PC-9 (cell line): ENCODE results near the gene SLC7A8. TPM values are rescaled to one million over a fixed set of nuclear protein-coding genes. Genes with fewer than 3 reads are reported as not detected.
A peak's percentile ranks its signal among the peaks of the same experiment; 100 is the strongest.

ENCODE experiments used
- BruUV-seq: library from RNA; stranded (reverse); fragments of 400-500 nt; replicated peaks from 2 replicates; lab custom pipeline; 2021; lab: Mats Ljungman, UMichigan
- CTCF ChIA-PET: fragments of 300-600 bp; sonication (Branson Sonifier 250); formaldehyde crosslinking; loops from one replicate; lab custom pipeline; 2022; ENCODE audit warnings: antibody characterized with exemption; lab: Charles Lee
- POLR2A ChIA-PET: fragments of 300-600 bp; sonication (Branson Sonifier 250); formaldehyde crosslinking; loops from one replicate; lab custom pipeline; 2022; ENCODE audit warnings: antibody characterized with exemption; ENCODE audit not compliant: unreplicated experiment; lab: Charles Lee
- DNase-seq, 2 experiments: peaks; one replicate each; pipeline versions ENCODE4 v3.0.0 to v3.0.0-alpha.2; 2015 to 2022; ENCODE audit warnings: mixed read lengths in 1 of 2
- H2AFZ ChIP-seq: fragments of 200-600 bp; sonication (generic); 2 replicates; pipeline ENCODE4 v1.8.1; 2017; ENCODE audit warnings: antibody characterized with exemption
- H3F3A ChIP-seq: fragments of 200-600 bp; sonication (generic); 2 replicates; pipeline ENCODE4 v1.8.1; 2017; ENCODE audit warnings: antibody characterized with exemption, mild to moderate bottlenecking, low read depth; ENCODE audit not compliant: insufficient read depth
- H3K27ac ChIP-seq: fragments of 200-600 bp; sonication (generic); 2 replicates; pipeline ENCODE4 v1.6.1; 2016; ENCODE audit warnings: mixed run types
- H3K27me3 ChIP-seq: fragments of 200-600 bp; sonication (generic); 2 replicates; pipeline ENCODE4 v1.6.1; 2016; ENCODE audit warnings: low read depth, mixed run types; ENCODE audit not compliant: insufficient read depth
- H3K36me3 ChIP-seq: fragments of 200-600 bp; sonication (generic); 2 replicates; pipeline ENCODE4 v1.6.1; 2016; ENCODE audit warnings: low read depth, mixed run types
- H3K4me1 ChIP-seq: fragments of 200-600 bp; sonication (generic); replicated peaks from 2 replicates; pipeline ENCODE4 v1.6.1; 2016; ENCODE audit warnings: mixed run types; ENCODE audit not compliant: insufficient read depth
- H3K4me2 ChIP-seq: fragments of 200-600 bp; sonication (generic); 2 replicates; pipeline ENCODE4 v1.6.1; 2017; ENCODE audit warnings: mixed run types
- H3K4me3 ChIP-seq: fragments of 200-600 bp; sonication (generic); 2 replicates; pipeline ENCODE4 v1.6.1; 2016; ENCODE audit warnings: mixed run types
- H3K79me2 ChIP-seq: fragments of 200-600 bp; sonication (generic); 2 replicates; pipeline ENCODE4 v1.6.1; 2017; ENCODE audit warnings: low read depth, mixed run types
- H3K9me2 ChIP-seq: fragments of 200-600 bp; sonication (generic); 2 replicates; pipeline ENCODE4 v1.8.1; 2017; ENCODE audit warnings: mild to moderate bottlenecking; ENCODE audit not compliant: insufficient read depth
- H3K9me3 ChIP-seq: fragments of 200-600 bp; sonication (generic); 2 replicates; pipeline ENCODE4 v1.8.1; 2016; ENCODE audit warnings: low read depth; ENCODE audit not compliant: insufficient read depth
- H4K20me1 ChIP-seq: fragments of 200-600 bp; sonication (generic); 2 replicates; pipeline ENCODE4 v1.8.1; 2017; ENCODE audit not compliant: insufficient read depth
- EZH2 ChIP-seq: fragments of 200-600 bp; sonication (generic); IDR thresholded peaks from 2 replicates; pipeline ENCODE4 v1.8.0; 2017; ENCODE audit warnings: antibody characterized with exemption, low read depth
- intact Hi-C: fragments of 100-400 bp; cut with micrococcal nuclease; formaldehyde crosslinking; loops from one replicate; pipeline ENCODE4 v1.10.0; 2022; ENCODE audit not compliant: unreplicated experiment
- total RNA-seq: library from RNA; stranded (reverse); gene quantifications from 2 replicates; pipeline ENCODE4 v1.2.3, GENCODE V29; 2021
- TF ChIP-seq, protein P1 (sequence below): fragments of 200-600 bp; sonication (generic); conservative IDR thresholded peaks from 2 replicates; pipeline ENCODE4 v1.6.1; 2017; ENCODE audit warnings: mixed run types, antibody characterized with exemption, mild to moderate bottlenecking, moderate library complexity

The SLC7A8 gene
- total RNA-seq, 1 experiment from 2014 or later: 3.6 TPM

DNA sequence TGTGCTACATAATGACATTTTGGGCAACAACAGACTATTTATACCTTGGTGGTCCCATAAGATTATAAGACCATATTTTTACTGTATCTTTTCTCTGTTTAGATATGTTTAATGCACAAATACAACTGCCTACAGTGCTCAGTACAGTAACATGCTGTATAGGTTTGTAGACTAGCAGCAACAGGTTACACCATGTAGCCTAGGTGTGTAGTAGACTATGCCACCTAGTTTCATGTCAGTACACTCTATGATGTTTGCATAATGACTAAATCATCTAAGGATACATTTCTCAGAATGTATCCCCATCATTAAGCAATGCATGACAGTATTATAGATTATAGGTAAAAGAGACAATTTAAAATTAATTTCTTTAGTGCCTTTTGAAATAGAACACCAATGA is 33.7 kb downstream of the SLC7A8 start:
- peak in 1 of 2 experiments; percentile 44 for DNase-seq
- H3K9me2 ChIP-seq: no peaks in the 10 kb centered on the region
- no TSS peak for BruUV-seq
- H3K9me3 ChIP-seq: no peaks in the 10 kb centered on the region
- H3F3A ChIP-seq: peaks cover 5% of the 10 kb centered on the region; the same call in 1 of the 2 replicates
- H3K27me3 ChIP-seq: no peaks in the 10 kb centered on the region
- no peaks in the 10 kb centered on the region for H3K36me3 ChIP-seq
- H4K20me1 ChIP-seq: no peaks in the 10 kb centered on the region
- H2AFZ ChIP-seq: no peak overlapping the region
- H3K4me1 ChIP-seq: peaks cover 22% of the 10 kb centered on the region
- ChIA-PET CTCF (no interaction called here), POLR2A (no interaction called here)
- TF ChIP-seq EZH2: no peak
- TF ChIP-seq, protein P1, sequence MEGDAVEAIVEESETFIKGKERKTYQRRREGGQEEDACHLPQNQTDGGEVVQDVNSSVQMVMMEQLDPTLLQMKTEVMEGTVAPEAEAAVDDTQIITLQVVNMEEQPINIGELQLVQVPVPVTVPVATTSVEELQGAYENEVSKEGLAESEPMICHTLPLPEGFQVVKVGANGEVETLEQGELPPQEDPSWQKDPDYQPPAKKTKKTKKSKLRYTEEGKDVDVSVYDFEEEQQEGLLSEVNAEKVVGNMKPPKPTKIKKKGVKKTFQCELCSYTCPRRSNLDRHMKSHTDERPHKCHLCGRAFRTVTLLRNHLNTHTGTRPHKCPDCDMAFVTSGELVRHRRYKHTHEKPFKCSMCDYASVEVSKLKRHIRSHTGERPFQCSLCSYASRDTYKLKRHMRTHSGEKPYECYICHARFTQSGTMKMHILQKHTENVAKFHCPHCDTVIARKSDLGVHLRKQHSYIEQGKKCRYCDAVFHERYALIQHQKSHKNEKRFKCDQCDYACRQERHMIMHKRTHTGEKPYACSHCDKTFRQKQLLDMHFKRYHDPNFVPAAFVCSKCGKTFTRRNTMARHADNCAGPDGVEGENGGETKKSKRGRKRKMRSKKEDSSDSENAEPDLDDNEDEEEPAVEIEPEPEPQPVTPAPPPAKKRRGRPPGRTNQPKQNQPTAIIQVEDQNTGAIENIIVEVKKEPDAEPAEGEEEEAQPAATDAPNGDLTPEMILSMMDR: no peak
- no peaks in the 10 kb centered on the region for H3K79me2 ChIP-seq
- H3K4me3 ChIP-seq: no peak overlapping the region
- H3K27ac ChIP-seq: no peak overlapping the region
- intact Hi-C loops: no loop called here
- H3K4me2 ChIP-seq: 0 out of 2 replicates have a peak overlapping the region, but pooled peaks have one; percentile 10

DNA sequence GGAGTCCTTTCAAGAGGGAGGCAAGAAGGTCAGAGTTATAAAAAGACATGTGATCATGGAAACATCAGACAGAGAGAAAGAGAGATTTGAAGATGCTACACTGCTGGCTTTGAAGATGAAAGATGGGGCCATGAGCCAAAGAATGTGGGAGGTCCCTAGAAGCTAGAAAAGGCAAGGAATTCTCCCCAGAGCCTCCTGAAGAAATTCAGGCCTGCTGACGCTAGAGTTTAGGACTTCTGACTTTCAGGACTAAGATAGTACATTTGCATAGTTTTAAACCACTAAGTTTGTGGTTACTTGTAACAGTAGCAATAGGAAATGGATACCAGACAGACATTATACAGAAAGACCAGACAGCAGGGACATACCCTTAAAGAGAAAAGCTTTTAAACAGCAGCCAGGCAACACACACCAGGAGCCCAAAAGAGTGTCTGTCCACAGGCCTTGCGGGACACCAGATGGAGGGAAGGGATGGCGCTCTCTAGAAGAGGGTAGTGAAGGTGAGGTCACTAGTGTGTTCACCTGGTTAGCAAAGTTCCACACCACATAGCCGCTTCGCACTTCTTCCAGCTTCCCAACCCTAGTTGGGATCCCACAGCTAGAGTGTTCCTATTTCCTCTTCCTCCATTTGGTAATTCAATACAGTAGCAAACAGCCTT is 34.7 kb downstream of the SLC7A8 start:
- H3K27ac ChIP-seq: no peak overlapping the region
- POLR2A ChIA-PET: no interaction called here
- TF ChIP-seq, protein P1: no peak
- TF ChIP-seq EZH2: no peak
- H4K20me1 ChIP-seq: no peaks in the 10 kb centered on the region
- no peaks in the 10 kb centered on the region for H3K27me3 ChIP-seq
- CTCF ChIA-PET: interaction anchor here (0.5 kb wide), 1 partner anchor 31 kb away, joined by 4 read pairs; no protein-coding TSS in a partner anchor
- no peak overlapping the region for H3K4me3 ChIP-seq
- no peaks in the 10 kb centered on the region for H3K9me3 ChIP-seq
- H2AFZ ChIP-seq: no peak overlapping the region
- H3K79me2 ChIP-seq: no peaks in the 10 kb centered on the region
- peaks cover 5% of the 10 kb centered on the region; the same call in 1 of the 2 replicates for H3F3A ChIP-seq
- no peak for DNase-seq
- H3K36me3 ChIP-seq: no peaks in the 10 kb centered on the region
- no peak overlapping the region for H3K4me2 ChIP-seq
- intact Hi-C loops: no loop called here
- no TSS peak for BruUV-seq
- H3K9me2 ChIP-seq: no peaks in the 10 kb centered on the region
- H3K4me1 ChIP-seq: peaks cover 22% of the 10 kb centered on the region

DNA sequence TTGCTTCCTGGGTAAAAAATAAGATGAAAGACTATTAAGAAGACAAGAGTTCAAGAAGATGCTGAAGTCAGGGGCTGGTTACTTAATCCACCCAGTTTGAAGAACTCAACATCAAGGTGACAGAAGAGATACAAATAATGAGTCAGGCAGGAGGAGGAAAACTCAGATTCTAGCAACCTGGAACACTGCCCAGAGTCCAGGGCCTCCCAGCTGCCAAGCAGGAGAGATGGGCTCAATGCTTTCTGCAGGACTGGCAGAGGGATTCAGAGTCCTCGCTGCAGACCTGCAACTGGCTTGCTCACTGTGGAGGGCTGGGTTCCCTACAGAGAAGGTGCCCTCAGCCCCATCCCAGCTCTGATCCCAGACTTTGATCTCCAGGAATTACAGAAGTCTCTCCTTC is 35.8 kb downstream of the SLC7A8 start:
- H3K9me2 ChIP-seq: no peaks in the 10 kb centered on the region
- H3K4me2 ChIP-seq: no peak overlapping the region
- no peaks in the 10 kb centered on the region for H3K9me3 ChIP-seq
- POLR2A ChIA-PET: no interaction called here
- peaks cover 5% of the 10 kb centered on the region; the same call in 1 of the 2 replicates for H3F3A ChIP-seq
- intact Hi-C loops: no loop called here
- no TSS peak for BruUV-seq
- no peak overlapping the region for H2AFZ ChIP-seq
- H3K36me3 ChIP-seq: no peaks in the 10 kb centered on the region
- H3K27me3 ChIP-seq: no peaks in the 10 kb centered on the region
- DNase-seq: peak in 1 of 2 experiments; percentile 43
- H3K79me2 ChIP-seq: no peaks in the 10 kb centered on the region
- TF ChIP-seq EZH2: no peak
- TF ChIP-seq, protein P1: no peak
- no peaks in the 10 kb centered on the region for H4K20me1 ChIP-seq
- H3K27ac ChIP-seq: no peak overlapping the region
- CTCF ChIA-PET: no interaction called here
- peaks cover 27% of the 10 kb centered on the region for H3K4me1 ChIP-seq
- H3K4me3 ChIP-seq: no peak overlapping the region
